GM12878 (cell line): ENCODE results near the gene DHX16. TPM values are rescaled to one million over a fixed set of nuclear protein-coding genes. Genes with fewer than 3 reads are reported as not detected.

Experiments
- BRCA1 ChIP-seq: IDR thresholded peaks from 2 replicates; pipeline ENCODE4 v1.6.1; 2011; ENCODE audit warnings: low read depth, low read length, improper control_type of control experiment
- CREB1 ChIP-seq: IDR thresholded peaks from 2 replicates; pipeline ENCODE4 v1.6.1; 2012; ENCODE audit warnings: low read depth, mild to moderate bottlenecking, inconsistent platforms
- FOXM1 ChIP-seq: IDR thresholded peaks from 2 replicates; pipeline ENCODE4 v1.6.1; 2012; ENCODE audit warnings: low read depth, mild to moderate bottlenecking, inconsistent platforms, low read length, moderate library complexity
- JUNB ChIP-seq: IDR thresholded peaks from 2 replicates; pipeline ENCODE4 v1.6.1; 2016; ENCODE audit warnings: antibody characterized with exemption, mild to moderate bottlenecking
- MTA2 ChIP-seq: fragments of 450-650 bp; IDR thresholded peaks from 2 replicates; pipeline ENCODE4 v1.6.1; 2016; ENCODE audit warnings: low read depth, mild to moderate bottlenecking, moderate library complexity
- NBN ChIP-seq: fragments of 450-650 bp; IDR thresholded peaks from 2 replicates; pipeline ENCODE4 v1.6.1; 2016
- TARDBP ChIP-seq: IDR thresholded peaks from 2 replicates; pipeline ENCODE4 v1.6.1; 2016; ENCODE audit warnings: borderline replicate concordance
- ZNF217 ChIP-seq: fragments of 450-650 bp; IDR thresholded peaks from 2 replicates; pipeline ENCODE4 v1.6.1; 2017; ENCODE audit warnings: antibody characterized with exemption, mild to moderate bottlenecking
- ZSCAN29 ChIP-seq: fragments of 450-650 bp; IDR thresholded peaks from 2 replicates; pipeline ENCODE4 v1.6.1; 2017; ENCODE audit warnings: mild to moderate bottlenecking, moderate library complexity
- ZZZ3 ChIP-seq: IDR thresholded peaks from 2 replicates; pipeline ENCODE4 v1.6.1; 2011; ENCODE audit warnings: low read depth; ENCODE audit not compliant: control insufficient read depth, insufficient read length
- polyA plus RNA-seq, 11 experiments: library from polyadenylated mRNA; depleted of rRNA in 4 of 11; unstranded in 6 of 11; stranded (reverse) in 5 of 11; fragments of >200 nt; fragmentation: Nextera tagmentation in 4 of 11; fragmentation: Illumina TruSeq in 1 of 11; extraction: Ambion mirVana in 4 of 11; extraction: Trizol in 1 of 11; gene quantifications; 1 replicate in 1 of 11; 2 replicates in 10 of 11; pipeline versions ENCODE4 v1.2.1 to v1.2.3, GENCODE V29; 2011 to 2016; ENCODE audit warnings: inconsistent platforms in 2 of 11, missing spikeins in 2 of 11, low read depth in 1 of 11
- total RNA-seq, 4 experiments: library from RNA; depleted of rRNA in 3 of 4; stranded (reverse); fragments of >200 nt in 3 of 4; fragmentation: Illumina TruSeq in 1 of 4; extraction: Trizol in 1 of 4; gene quantifications; 2 replicates each; pipeline versions ENCODE4 v1.2.1 to v1.2.3, GENCODE V29; 2013 to 2021
- TF ChIP-seq, protein P1 (sequence below): fragments of 150-350 bp; IDR thresholded peaks from 2 replicates; pipeline ENCODE4 v1.6.1; 2016; ENCODE audit warnings: low read depth, low read length
- TF ChIP-seq, protein P2 (sequence below): fragments of 450-650 bp; IDR thresholded peaks from 2 replicates; pipeline ENCODE4 v1.6.1; 2017; ENCODE audit warnings: mild to moderate bottlenecking, moderate library complexity
- TF ChIP-seq, protein P3 (sequence below): fragments of 450-650 bp; IDR thresholded peaks from 2 replicates; pipeline ENCODE4 v1.6.1; 2016; ENCODE audit warnings: mild to moderate bottlenecking, moderate library complexity, borderline replicate concordance
- TF ChIP-seq, protein P4 (sequence below): fragments of 450-650 bp; formaldehyde crosslinking; IDR thresholded peaks from 2 replicates; pipeline ENCODE4 v1.5.0; 2022; ENCODE audit warnings: mild to moderate bottlenecking, missing genetic modification characterization

Gene DHX16
- total and polyA plus RNA-seq, 10 of the 15 experiments (the other 5 are each of a cell fraction or from before 2014, with no cell fraction given) = 10.1 to 41.4 (median 38.3) TPM

DNA sequence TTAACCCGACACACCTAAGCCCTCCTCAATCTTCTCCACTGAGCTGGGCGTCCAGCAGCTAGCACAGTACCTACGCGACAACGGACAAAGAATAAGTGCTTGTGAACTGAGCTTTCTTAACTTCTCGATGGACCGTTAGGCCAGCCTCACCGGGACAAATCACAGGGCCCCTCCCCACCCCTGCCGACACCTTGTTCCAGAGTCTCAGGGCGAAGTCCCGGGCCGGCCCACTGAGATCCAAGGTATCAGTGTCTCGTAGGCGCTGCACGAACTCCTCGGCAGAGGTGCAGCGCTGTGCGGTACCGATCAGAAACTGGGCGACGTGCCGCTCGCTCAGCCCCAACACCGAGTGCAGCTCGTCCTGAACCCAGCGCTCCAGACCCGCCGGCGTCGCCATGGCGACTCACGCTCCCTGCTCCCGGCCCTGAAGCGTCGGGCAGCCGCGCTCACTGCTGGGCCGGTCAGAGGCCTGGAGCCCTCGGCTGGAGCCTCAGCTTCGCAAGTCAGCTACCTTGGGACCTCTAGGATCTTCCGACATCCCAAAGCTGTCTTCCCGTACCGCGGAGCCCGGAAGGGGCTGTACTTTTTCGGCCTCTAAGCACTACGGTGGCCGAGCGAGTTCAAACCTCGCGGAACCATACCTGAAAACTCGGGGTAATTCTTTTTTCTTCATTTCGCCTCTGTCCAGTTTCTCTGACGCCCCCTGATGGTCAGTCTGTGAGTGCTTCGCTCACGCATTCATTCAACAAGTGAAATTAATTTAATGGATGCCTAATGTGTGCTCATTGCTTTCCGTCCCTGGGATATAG is at the start of gene DHX16 (continued):
- TF ChIP-seq JUNB = no peak
- TF ChIP-seq ZZZ3 = no peak
- TF ChIP-seq ZNF217 = no peak
- no peak for TF ChIP-seq BRCA1
- no peak for TF ChIP-seq MTA2
- TF ChIP-seq, protein P1, sequence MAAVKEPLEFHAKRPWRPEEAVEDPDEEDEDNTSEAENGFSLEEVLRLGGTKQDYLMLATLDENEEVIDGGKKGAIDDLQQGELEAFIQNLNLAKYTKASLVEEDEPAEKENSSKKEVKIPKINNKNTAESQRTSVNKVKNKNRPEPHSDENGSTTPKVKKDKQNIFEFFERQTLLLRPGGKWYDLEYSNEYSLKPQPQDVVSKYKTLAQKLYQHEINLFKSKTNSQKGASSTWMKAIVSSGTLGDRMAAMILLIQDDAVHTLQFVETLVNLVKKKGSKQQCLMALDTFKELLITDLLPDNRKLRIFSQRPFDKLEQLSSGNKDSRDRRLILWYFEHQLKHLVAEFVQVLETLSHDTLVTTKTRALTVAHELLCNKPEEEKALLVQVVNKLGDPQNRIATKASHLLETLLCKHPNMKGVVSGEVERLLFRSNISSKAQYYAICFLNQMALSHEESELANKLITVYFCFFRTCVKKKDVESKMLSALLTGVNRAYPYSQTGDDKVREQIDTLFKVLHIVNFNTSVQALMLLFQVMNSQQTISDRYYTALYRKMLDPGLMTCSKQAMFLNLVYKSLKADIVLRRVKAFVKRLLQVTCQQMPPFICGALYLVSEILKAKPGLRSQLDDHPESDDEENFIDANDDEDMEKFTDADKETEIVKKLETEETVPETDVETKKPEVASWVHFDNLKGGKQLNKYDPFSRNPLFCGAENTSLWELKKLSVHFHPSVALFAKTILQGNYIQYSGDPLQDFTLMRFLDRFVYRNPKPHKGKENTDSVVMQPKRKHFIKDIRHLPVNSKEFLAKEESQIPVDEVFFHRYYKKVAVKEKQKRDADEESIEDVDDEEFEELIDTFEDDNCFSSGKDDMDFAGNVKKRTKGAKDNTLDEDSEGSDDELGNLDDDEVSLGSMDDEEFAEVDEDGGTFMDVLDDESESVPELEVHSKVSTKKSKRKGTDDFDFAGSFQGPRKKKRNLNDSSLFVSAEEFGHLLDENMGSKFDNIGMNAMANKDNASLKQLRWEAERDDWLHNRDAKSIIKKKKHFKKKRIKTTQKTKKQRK = no peak
- TF ChIP-seq ZSCAN29 = peak; percentile 60
- no peak; the same call in none of the 2 replicates for TF ChIP-seq NBN
- TF ChIP-seq CREB1 = peak; percentile 69
- TF ChIP-seq, protein P2, sequence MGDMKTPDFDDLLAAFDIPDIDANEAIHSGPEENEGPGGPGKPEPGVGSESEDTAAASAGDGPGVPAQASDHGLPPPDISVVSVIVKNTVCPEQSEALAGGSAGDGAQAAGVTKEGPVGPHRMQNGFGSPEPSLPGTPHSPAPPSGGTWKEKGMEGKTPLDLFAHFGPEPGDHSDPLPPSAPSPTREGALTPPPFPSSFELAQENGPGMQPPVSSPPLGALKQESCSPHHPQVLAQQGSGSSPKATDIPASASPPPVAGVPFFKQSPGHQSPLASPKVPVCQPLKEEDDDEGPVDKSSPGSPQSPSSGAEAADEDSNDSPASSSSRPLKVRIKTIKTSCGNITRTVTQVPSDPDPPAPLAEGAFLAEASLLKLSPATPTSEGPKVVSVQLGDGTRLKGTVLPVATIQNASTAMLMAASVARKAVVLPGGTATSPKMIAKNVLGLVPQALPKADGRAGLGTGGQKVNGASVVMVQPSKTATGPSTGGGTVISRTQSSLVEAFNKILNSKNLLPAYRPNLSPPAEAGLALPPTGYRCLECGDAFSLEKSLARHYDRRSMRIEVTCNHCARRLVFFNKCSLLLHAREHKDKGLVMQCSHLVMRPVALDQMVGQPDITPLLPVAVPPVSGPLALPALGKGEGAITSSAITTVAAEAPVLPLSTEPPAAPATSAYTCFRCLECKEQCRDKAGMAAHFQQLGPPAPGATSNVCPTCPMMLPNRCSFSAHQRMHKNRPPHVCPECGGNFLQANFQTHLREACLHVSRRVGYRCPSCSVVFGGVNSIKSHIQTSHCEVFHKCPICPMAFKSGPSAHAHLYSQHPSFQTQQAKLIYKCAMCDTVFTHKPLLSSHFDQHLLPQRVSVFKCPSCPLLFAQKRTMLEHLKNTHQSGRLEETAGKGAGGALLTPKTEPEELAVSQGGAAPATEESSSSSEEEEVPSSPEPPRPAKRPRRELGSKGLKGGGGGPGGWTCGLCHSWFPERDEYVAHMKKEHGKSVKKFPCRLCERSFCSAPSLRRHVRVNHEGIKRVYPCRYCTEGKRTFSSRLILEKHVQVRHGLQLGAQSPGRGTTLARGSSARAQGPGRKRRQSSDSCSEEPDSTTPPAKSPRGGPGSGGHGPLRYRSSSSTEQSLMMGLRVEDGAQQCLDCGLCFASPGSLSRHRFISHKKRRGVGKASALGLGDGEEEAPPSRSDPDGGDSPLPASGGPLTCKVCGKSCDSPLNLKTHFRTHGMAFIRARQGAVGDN = no peak
- TF ChIP-seq, protein P3, sequence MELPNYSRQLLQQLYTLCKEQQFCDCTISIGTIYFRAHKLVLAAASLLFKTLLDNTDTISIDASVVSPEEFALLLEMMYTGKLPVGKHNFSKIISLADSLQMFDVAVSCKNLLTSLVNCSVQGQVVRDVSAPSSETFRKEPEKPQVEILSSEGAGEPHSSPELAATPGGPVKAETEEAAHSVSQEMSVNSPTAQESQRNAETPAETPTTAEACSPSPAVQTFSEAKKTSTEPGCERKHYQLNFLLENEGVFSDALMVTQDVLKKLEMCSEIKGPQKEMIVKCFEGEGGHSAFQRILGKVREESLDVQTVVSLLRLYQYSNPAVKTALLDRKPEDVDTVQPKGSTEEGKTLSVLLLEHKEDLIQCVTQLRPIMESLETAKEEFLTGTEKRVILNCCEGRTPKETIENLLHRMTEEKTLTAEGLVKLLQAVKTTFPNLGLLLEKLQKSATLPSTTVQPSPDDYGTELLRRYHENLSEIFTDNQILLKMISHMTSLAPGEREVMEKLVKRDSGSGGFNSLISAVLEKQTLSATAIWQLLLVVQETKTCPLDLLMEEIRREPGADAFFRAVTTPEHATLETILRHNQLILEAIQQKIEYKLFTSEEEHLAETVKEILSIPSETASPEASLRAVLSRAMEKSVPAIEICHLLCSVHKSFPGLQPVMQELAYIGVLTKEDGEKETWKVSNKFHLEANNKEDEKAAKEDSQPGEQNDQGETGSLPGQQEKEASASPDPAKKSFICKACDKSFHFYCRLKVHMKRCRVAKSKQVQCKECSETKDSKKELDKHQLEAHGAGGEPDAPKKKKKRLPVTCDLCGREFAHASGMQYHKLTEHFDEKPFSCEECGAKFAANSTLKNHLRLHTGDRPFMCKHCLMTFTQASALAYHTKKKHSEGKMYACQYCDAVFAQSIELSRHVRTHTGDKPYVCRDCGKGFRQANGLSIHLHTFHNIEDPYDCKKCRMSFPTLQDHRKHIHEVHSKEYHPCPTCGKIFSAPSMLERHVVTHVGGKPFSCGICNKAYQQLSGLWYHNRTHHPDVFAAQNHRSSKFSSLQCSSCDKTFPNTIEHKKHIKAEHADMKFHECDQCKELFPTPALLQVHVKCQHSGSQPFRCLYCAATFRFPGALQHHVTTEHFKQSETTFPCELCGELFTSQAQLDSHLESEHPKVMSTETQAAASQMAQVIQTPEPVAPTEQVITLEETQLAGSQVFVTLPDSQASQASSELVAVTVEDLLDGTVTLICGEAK = peak; percentile 73; the same call in 1 of the 2 replicates
- no peak for TF ChIP-seq FOXM1
- TF ChIP-seq TARDBP = no peak
- TF ChIP-seq, protein P4, sequence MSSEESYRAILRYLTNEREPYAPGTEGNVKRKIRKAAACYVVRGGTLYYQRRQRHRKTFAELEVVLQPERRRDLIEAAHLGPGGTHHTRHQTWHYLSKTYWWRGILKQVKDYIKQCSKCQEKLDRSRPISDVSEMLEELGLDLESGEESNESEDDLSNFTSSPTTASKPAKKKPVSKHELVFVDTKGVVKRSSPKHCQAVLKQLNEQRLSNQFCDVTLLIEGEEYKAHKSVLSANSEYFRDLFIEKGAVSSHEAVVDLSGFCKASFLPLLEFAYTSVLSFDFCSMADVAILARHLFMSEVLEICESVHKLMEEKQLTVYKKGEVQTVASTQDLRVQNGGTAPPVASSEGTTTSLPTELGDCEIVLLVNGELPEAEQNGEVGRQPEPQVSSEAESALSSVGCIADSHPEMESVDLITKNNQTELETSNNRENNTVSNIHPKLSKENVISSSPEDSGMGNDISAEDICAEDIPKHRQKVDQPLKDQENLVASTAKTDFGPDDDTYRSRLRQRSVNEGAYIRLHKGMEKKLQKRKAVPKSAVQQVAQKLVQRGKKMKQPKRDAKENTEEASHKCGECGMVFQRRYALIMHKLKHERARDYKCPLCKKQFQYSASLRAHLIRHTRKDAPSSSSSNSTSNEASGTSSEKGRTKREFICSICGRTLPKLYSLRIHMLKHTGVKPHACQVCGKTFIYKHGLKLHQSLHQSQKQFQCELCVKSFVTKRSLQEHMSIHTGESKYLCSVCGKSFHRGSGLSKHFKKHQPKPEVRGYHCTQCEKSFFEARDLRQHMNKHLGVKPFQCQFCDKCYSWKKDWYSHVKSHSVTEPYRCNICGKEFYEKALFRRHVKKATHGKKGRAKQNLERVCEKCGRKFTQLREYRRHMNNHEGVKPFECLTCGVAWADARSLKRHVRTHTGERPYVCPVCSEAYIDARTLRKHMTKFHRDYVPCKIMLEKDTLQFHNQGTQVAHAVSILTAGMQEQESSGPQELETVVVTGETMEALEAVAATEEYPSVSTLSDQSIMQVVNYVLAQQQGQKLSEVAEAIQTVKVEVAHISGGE (CRISPR knock-in tag) = peak; percentile 33; the same call in 1 of the 2 replicates
